Esophagus muscularis mucosa (tissue), 4 donors: Measurements from ENCODE around the gene MCM3.

Experiments
- EP300 ChIP-seq: sonication (generic); formaldehyde crosslinking; IDR thresholded peaks from one replicate; pipeline ENCODE4 v1.6.1; 2017; ENCODE audit warnings: antibody characterized with exemption
- POLR2A ChIP-seq: fragments of 450-650 bp; IDR thresholded peaks from one replicate; pipeline ENCODE4 v1.6.1; 2017; ENCODE audit warnings: antibody characterized with exemption, moderate library complexity, mild to moderate bottlenecking, low read depth
- TF ChIP-seq, protein P1 (sequence below), 3 experiments: fragments of 200-600 bp in 2 of 3; fragments of 450-650 bp in 1 of 3; sonication (generic) in 2 of 3; IDR thresholded peaks; one replicate each; pipeline ENCODE4 v1.5.1; 2017 to 2019; ENCODE audit warnings: antibody characterized with exemption in 3 of 3, mild to moderate bottlenecking in 2 of 3, moderate library complexity in 1 of 3

- TF ChIP-seq, protein P1, sequence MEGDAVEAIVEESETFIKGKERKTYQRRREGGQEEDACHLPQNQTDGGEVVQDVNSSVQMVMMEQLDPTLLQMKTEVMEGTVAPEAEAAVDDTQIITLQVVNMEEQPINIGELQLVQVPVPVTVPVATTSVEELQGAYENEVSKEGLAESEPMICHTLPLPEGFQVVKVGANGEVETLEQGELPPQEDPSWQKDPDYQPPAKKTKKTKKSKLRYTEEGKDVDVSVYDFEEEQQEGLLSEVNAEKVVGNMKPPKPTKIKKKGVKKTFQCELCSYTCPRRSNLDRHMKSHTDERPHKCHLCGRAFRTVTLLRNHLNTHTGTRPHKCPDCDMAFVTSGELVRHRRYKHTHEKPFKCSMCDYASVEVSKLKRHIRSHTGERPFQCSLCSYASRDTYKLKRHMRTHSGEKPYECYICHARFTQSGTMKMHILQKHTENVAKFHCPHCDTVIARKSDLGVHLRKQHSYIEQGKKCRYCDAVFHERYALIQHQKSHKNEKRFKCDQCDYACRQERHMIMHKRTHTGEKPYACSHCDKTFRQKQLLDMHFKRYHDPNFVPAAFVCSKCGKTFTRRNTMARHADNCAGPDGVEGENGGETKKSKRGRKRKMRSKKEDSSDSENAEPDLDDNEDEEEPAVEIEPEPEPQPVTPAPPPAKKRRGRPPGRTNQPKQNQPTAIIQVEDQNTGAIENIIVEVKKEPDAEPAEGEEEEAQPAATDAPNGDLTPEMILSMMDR (IDR thresholded peaks at IDR 0.05): no peak
- TF ChIP-seq POLR2A (no peak), EP300 (no peak)
These were observed 16.8 kb upstream of the MCM3 start for GRCh38 chr6:52301326-52301725.
